Smooth muscle cell (in vitro differentiated cells): Measurements from ENCODE around the gene MPHOSPH8. TPM values are rescaled to one million over a fixed set of nuclear protein-coding genes. Genes with fewer than 3 reads are reported as not detected.

Source experiments
- DNase-seq: peaks from one replicate; lab custom pipeline; 2025; ENCODE audit not compliant: unreplicated experiment; lab: John Stamatoyannopoulos, UW
- H2AFZ ChIP-seq: fragments of 200-600 bp; sonication (generic); 2 replicates; pipeline ENCODE4 v1.6.0; 2016; ENCODE audit warnings: antibody characterized with exemption, low read depth, mild to moderate bottlenecking
- H3F3A ChIP-seq: fragments of 200-600 bp; sonication (generic); 2 replicates; pipeline ENCODE4 v1.6.0; 2017; ENCODE audit warnings: antibody characterized with exemption, low read depth
- H3K27ac ChIP-seq: fragments of 200-600 bp; sonication (generic); 2 replicates; pipeline ENCODE4 v1.5.1; 2016; ENCODE audit warnings: low read depth, mild to moderate bottlenecking
- H3K27me3 ChIP-seq: fragments of 200-600 bp; sonication (generic); 2 replicates; pipeline ENCODE4 v1.6.1; 2016; ENCODE audit warnings: low read depth, mild to moderate bottlenecking
- H3K36me3 ChIP-seq: fragments of 200-600 bp; sonication (generic); 2 replicates; pipeline ENCODE4 v1.5.1; 2016; ENCODE audit warnings: low read depth
- H3K4me1 ChIP-seq: fragments of 200-600 bp; sonication (generic); 2 replicates; pipeline ENCODE4 v1.5.1; 2016; ENCODE audit warnings: low read depth
- H3K4me2 ChIP-seq: fragments of 200-600 bp; sonication (generic); 2 replicates; pipeline ENCODE4 v1.6.0; 2016; ENCODE audit warnings: mild to moderate bottlenecking
- H3K4me3 ChIP-seq: fragments of 200-600 bp; sonication (generic); 2 replicates; pipeline ENCODE4 v1.5.1; 2016; ENCODE audit warnings: mild to moderate bottlenecking
- H3K79me2 ChIP-seq: fragments of 200-600 bp; sonication (generic); 2 replicates; pipeline ENCODE4 v1.6.0; 2016; ENCODE audit warnings: low read depth, mild to moderate bottlenecking
- H3K9ac ChIP-seq: fragments of 200-600 bp; sonication (generic); 2 replicates; pipeline ENCODE4 v1.6.0; 2016; ENCODE audit warnings: low read depth
- H3K9me3 ChIP-seq: fragments of 200-600 bp; sonication (generic); replicated peaks from 2 replicates; pipeline ENCODE4 v1.5.1; 2016; ENCODE audit warnings: low read depth
- H4K20me1 ChIP-seq: fragments of 200-600 bp; sonication (generic); 2 replicates; pipeline ENCODE4 v1.6.0; 2016; ENCODE audit warnings: low read depth
- CTCF ChIP-seq: fragments of 200-600 bp; sonication (generic); IDR thresholded peaks from 2 replicates; pipeline ENCODE4 v1.5.1; 2017; ENCODE audit warnings: borderline replicate concordance, mild to moderate bottlenecking, antibody characterized with exemption; ENCODE audit not compliant: insufficient read depth, poor library complexity, severe bottlenecking
- WGBS: methylation state at CpG from one replicate; pipeline ENCODE4 v1.1.7; 2016; ENCODE audit warnings: low lambda C conversion rate; 5-methylcytosine and 5-hydroxymethylcytosine counted together
- polyA plus RNA-seq: library from polyadenylated mRNA; unstranded; fragments of >200 nt; fragmentation: Nextera tagmentation; extraction: Ambion mirVana; gene quantifications from 2 replicates; pipeline ENCODE4 v1.2.1, GENCODE V29; 2016
- total RNA-seq: library from RNA; depleted of rRNA; stranded (reverse); fragments of >200 nt; gene quantifications from 2 replicates; pipeline ENCODE4 v1.2.3, GENCODE V29; 2014

Gene MPHOSPH8
- total and polyA plus RNA-seq, 2 experiments from 2014 or later = 8.1 to 9.4 TPM

GRCh38 chr13:19663416-19663979 lies 30.0 kb downstream of the MPHOSPH8 start:
- no peak for DNase-seq
- Histone ChIP-seq H3K36me3 (peaks cover 9% of the 10 kb centered on the region), H3F3A (no peaks in the 10 kb centered on the region), H3K79me2 (no peaks in the 10 kb centered on the region), H2AFZ (no peak overlapping the region), H3K4me2 (no peak overlapping the region), H3K27ac (no peak overlapping the region), H3K4me1 (no peaks in the 10 kb centered on the region), H3K27me3 (no peaks in the 10 kb centered on the region), H3K4me3 (no peak overlapping the region), H3K9me3 (no peaks in the 10 kb centered on the region), H4K20me1 (no peaks in the 10 kb centered on the region), H3K9ac (no peak overlapping the region)
- TF ChIP-seq CTCF = no peak
- WGBS = 68% methylated on average over 13 of the region's 13 CpGs

GRCh38 chr13:19664481-19665230 lies 31.2 kb downstream of the MPHOSPH8 start:
- Histone ChIP-seq H3K4me3 (no peak overlapping the region), H3K4me2 (no peak overlapping the region), H3K4me1 (no peaks in the 10 kb centered on the region), H3K36me3 (peaks cover 2% of the 10 kb centered on the region), H4K20me1 (no peaks in the 10 kb centered on the region), H3K27ac (no peak overlapping the region), H3K9ac (no peak overlapping the region), H2AFZ (no peak overlapping the region), H3K79me2 (no peaks in the 10 kb centered on the region), H3F3A (no peaks in the 10 kb centered on the region), H3K27me3 (no peaks in the 10 kb centered on the region), H3K9me3 (no peaks in the 10 kb centered on the region)
- 95% methylated on average over 14 of the region's 14 CpGs for WGBS
- DNase-seq = no peak
- TF ChIP-seq CTCF = no peak

- no peaks in the 10 kb centered on the region for H3K9me3 ChIP-seq
- H4K20me1 ChIP-seq = no peaks in the 10 kb centered on the region
- 90% methylated on average over 14 of the region's 14 CpGs for WGBS
- DNase-seq = no peak
- no peak overlapping the region for H3K4me2 ChIP-seq
- H3K4me1 ChIP-seq = no peaks in the 10 kb centered on the region
- no peak overlapping the region for H3K27ac ChIP-seq
- no peak overlapping the region for H3K9ac ChIP-seq
- H2AFZ ChIP-seq = no peak overlapping the region
- H3K4me3 ChIP-seq = no peak overlapping the region
- H3K27me3 ChIP-seq = no peaks in the 10 kb centered on the region
- peaks cover 9% of the 10 kb centered on the region for H3K36me3 ChIP-seq
- TF ChIP-seq CTCF = no peak
- no peaks in the 10 kb centered on the region for H3F3A ChIP-seq
- H3K79me2 ChIP-seq = no peaks in the 10 kb centered on the region
Measured at GRCh38 chr13:19665427-19665859, 32.0 kb downstream of the MPHOSPH8 start.
